GM20000 (cell line): Measurements from ENCODE around the gene DCXR.

Source experiments
- DNase-seq: peaks from one replicate; pipeline ENCODE4 v3.0.0; 2012; ENCODE audit warnings: low spot score
- TF ChIP-seq, protein P1 (sequence below): IDR thresholded peaks from 2 replicates; pipeline ENCODE4 v1.5.1; 2012; ENCODE audit warnings: mild to moderate bottlenecking, control low read depth; ENCODE audit errors: extremely low read depth, missing control alignments

DCXR gene

GRCh38 chr17:82056729-82057621, 19.5 kb upstream of the DCXR start:
- DNase-seq, result no peak
- TF ChIP-seq, protein P1, sequence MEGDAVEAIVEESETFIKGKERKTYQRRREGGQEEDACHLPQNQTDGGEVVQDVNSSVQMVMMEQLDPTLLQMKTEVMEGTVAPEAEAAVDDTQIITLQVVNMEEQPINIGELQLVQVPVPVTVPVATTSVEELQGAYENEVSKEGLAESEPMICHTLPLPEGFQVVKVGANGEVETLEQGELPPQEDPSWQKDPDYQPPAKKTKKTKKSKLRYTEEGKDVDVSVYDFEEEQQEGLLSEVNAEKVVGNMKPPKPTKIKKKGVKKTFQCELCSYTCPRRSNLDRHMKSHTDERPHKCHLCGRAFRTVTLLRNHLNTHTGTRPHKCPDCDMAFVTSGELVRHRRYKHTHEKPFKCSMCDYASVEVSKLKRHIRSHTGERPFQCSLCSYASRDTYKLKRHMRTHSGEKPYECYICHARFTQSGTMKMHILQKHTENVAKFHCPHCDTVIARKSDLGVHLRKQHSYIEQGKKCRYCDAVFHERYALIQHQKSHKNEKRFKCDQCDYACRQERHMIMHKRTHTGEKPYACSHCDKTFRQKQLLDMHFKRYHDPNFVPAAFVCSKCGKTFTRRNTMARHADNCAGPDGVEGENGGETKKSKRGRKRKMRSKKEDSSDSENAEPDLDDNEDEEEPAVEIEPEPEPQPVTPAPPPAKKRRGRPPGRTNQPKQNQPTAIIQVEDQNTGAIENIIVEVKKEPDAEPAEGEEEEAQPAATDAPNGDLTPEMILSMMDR, result no peak

- TF ChIP-seq, protein P1, result no peak
Observed at GRCh38 chr17:82055965-82056728, 18.6 kb upstream of the DCXR start.

DNA sequence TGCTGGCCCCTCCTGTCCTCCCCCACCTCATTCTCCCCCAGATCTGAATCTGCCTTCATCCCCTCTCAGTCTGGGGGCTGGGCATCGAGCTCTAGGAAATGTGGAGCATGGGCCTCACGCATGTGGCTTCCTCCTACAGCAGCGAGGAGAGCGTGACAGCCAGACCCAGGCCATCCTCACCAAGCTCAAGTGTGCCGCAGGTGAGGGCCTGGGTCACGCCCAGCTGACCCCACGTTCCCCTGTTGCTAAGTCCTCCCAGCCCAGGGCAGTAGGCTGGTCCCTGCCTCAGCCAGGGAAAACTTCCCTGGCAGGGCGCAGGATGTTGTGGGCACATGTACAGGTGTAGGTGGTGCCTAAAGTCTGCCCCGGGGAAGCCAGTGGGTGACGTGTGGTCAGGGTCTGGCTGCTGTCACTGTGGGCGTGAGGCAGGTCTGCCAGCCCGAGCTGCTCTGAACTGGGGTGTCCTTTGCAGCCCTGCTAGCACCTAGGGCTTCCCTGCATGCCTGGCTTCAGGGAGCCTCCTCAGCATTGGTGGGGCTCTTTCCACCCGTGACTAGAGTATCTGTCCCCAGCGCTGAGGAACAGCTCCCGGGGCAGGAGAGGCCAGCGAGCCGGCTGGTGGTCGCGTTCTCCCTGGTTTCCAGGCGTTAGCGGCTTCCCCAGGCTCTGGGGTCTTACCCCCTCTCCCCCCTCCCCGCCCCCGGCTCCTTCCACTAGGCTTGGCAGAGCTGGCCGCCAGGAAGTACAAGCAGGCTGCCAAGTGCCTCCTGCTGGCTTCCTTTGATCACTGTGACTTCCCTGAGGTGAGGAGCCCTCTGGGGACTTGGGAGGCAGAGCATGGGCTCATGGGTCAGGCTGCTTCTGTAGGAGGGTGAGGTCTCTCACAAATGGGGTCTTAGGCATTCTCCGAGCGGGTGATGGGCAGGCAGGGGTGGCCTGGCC, 17.8 kb upstream of the DCXR start:
- DNase-seq, result no peak
- TF ChIP-seq, protein P1, result no peak

More at GRCh38 chr17:82055965-82056728, 18.6 kb upstream of the DCXR start:
- DNase-seq, result no peak

DNA sequence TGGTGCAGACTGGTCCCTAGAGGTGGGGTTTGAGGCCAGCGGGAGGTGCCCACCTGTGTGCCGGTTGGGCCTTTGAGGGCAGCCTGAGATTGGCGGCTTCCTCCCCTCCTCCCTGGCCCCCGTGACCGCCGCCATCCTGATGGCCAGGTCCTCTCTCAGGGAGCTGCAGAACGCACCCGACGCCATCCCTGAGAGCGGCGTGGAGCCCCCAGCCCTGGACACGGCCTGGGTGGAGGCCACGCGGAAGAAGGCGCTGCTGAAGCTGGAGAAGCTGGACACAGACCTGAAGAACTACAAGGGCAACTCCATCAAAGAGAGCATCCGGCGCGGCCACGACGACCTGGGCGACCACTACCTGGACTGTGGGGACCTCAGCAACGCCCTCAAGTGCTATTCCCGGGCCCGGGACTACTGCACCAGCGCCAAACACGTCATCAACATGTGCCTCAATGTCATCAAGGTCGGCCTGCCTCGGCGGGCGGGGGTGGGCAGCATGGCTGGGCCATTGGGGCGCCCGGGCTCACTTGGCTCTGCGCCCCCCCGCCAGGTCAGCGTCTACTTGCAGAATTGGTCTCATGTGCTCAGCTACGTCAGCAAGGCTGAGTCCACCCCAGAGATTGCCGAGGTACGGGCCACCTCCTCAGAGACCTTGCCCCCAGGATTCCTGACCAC, 17.0 kb upstream of the DCXR start:
- TF ChIP-seq, protein P1, result no peak
- DNase-seq, result no peak

- no peak for DNase-seq
- TF ChIP-seq, protein P1, result no peak
Observed at GRCh38 chr17:82053556-82054263, 16.2 kb upstream of the DCXR start.

- DNase-seq, result no peak
- TF ChIP-seq, protein P1, result no peak
Observed at GRCh38 chr17:82053130-82053529, 15.6 kb upstream of the DCXR start.
